WTC11 (cell line): ENCODE results near the gene SNX1. TPM values are rescaled to one million over a fixed set of nuclear protein-coding genes. Genes with fewer than 3 reads are reported as not detected.

Source experiments
- ATAC-seq: fragments of 200-7000 bp; cut with Tn5 transposase; 2 replicates; pipeline ENCODE4 v1.10.0; 2021; ENCODE audit warnings: mild to moderate bottlenecking, moderate library complexity
- CTCF ChIA-PET: fragments of 300-600 bp; sonication (Branson Sonifier 250); formaldehyde crosslinking; loops from one replicate; lab custom pipeline; 2021; ENCODE audit warnings: antibody characterized with exemption; lab: Charles Lee
- POLR2A ChIA-PET: fragments of 350-600 bp; sonication (Branson Sonifier 250); formaldehyde crosslinking; loops from one replicate; lab custom pipeline; 2021; ENCODE audit warnings: antibody characterized with exemption; lab: Charles Lee
- DNase-seq: peaks from one replicate; pipeline ENCODE4 v3.0.0; 2021; ENCODE audit warnings: low spot score
- H3K27ac Mint-ChIP-seq: 2 replicates; pipeline ENCODE4 v1.8.0; 2021; ENCODE audit warnings: mixed read lengths
- H3K27me3 Mint-ChIP-seq: 2 replicates; pipeline ENCODE4 v1.8.0; 2021; ENCODE audit warnings: low read depth, mild to moderate bottlenecking, moderate library complexity, mixed read lengths
- H3K36me3 Mint-ChIP-seq: 2 replicates; pipeline ENCODE4 v1.8.0; 2021; ENCODE audit warnings: mixed read lengths
- H3K4me1 Mint-ChIP-seq: 2 replicates; pipeline ENCODE4 v1.8.0; 2022; ENCODE audit warnings: mixed read lengths
- H3K4me3 Mint-ChIP-seq: 2 replicates; pipeline ENCODE4 v1.8.0; 2021; ENCODE audit warnings: mild to moderate bottlenecking, moderate library complexity, mixed read lengths
- H3K9me3 Mint-ChIP-seq: 2 replicates; pipeline ENCODE4 v1.8.0; 2021; ENCODE audit warnings: mixed read lengths
- AR ChIP-seq: fragments of 250-450 bp; sonication (Bioruptor Pico); IDR thresholded peaks from 2 replicates; pipeline ENCODE4 v1.9.0; 2021; ENCODE audit warnings: mild to moderate bottlenecking
- ELF4 ChIP-seq: sonication (generic); formaldehyde crosslinking; IDR thresholded peaks from 2 replicates; pipeline ENCODE4 v1.8.1; 2022; ENCODE audit warnings: low read depth, mild to moderate bottlenecking, moderate library complexity, missing genetic modification reagents
- EMX1 ChIP-seq: fragments of 250-450 bp; sonication (Bioruptor Pico); IDR thresholded peaks from 2 replicates; pipeline ENCODE4 v1.8.0; 2021; ENCODE audit warnings: mild to moderate bottlenecking
- ESRRA ChIP-seq: sonication (generic); formaldehyde crosslinking; IDR thresholded peaks from 2 replicates; pipeline ENCODE4 v1.8.1; 2022; ENCODE audit warnings: mild to moderate bottlenecking, missing genetic modification reagents, borderline replicate concordance
- ETV6 ChIP-seq: sonication (generic); formaldehyde crosslinking; IDR thresholded peaks from 2 replicates; pipeline ENCODE4 v1.8.1; 2022; ENCODE audit warnings: mild to moderate bottlenecking, missing genetic modification reagents
- FOXP1 ChIP-seq: sonication (generic); formaldehyde crosslinking; IDR thresholded peaks from 2 replicates; pipeline ENCODE4 v1.8.0; 2022; ENCODE audit warnings: missing genetic modification reagents, mild to moderate bottlenecking, moderate library complexity, borderline replicate concordance
- HMGA2 ChIP-seq: fragments of 250-450 bp; sonication (Bioruptor Pico); IDR thresholded peaks from 2 replicates; pipeline ENCODE4 v1.4.0; 2021; ENCODE audit warnings: mild to moderate bottlenecking, moderate library complexity
- MXD4 ChIP-seq: fragments of 250-450 bp; sonication (Bioruptor Pico); IDR thresholded peaks from 2 replicates; pipeline ENCODE4 v1.8.0; 2021; ENCODE audit warnings: mild to moderate bottlenecking, moderate library complexity, borderline replicate concordance
- NFYB ChIP-seq: sonication (generic); formaldehyde crosslinking; conservative IDR thresholded peaks from 2 replicates; pipeline ENCODE4 v1.8.0; 2022; ENCODE audit warnings: low read depth, missing genetic modification reagents
- NR3C1 ChIP-seq: sonication (generic); formaldehyde crosslinking; conservative IDR thresholded peaks from 2 replicates; pipeline ENCODE4 v1.8.1; 2023; ENCODE audit warnings: low read depth, mild to moderate bottlenecking, missing genetic modification reagents
- SMAD3 ChIP-seq: sonication (generic); formaldehyde crosslinking; IDR thresholded peaks from 2 replicates; pipeline ENCODE4 v1.8.0; 2022; ENCODE audit warnings: missing genetic modification reagents, mild to moderate bottlenecking, borderline replicate concordance
- SP1 ChIP-seq: sonication (generic); formaldehyde crosslinking; conservative IDR thresholded peaks from 2 replicates; pipeline ENCODE4 v1.8.1; 2022; ENCODE audit warnings: missing genetic modification reagents
- TEAD4 ChIP-seq: sonication (generic); formaldehyde crosslinking; IDR thresholded peaks from 2 replicates; pipeline ENCODE4 v1.8.0; 2022; ENCODE audit warnings: mild to moderate bottlenecking, missing genetic modification reagents
- ZNF219 ChIP-seq: sonication (generic); formaldehyde crosslinking; IDR thresholded peaks from 2 replicates; pipeline ENCODE4 v1.8.0; 2023; ENCODE audit warnings: missing genetic modification reagents, mild to moderate bottlenecking, borderline replicate concordance
- ZNF396 ChIP-seq: fragments of 250-450 bp; sonication (Bioruptor Pico); IDR thresholded peaks from 2 replicates; pipeline ENCODE4 v1.8.0; 2021; ENCODE audit warnings: mild to moderate bottlenecking, moderate library complexity, borderline replicate concordance
- total RNA-seq: library from RNA; stranded (reverse); gene quantifications from 3 replicates; pipeline ENCODE4 v1.2.3, GENCODE V29; 2021
- TF ChIP-seq, protein P1 (sequence below): fragments of 250-450 bp; sonication (Bioruptor Pico); IDR thresholded peaks from 2 replicates; pipeline ENCODE4 v1.9.0; 2021; ENCODE audit warnings: mild to moderate bottlenecking, borderline replicate concordance
- TF ChIP-seq, protein P2 (sequence below): sonication (generic); formaldehyde crosslinking; IDR thresholded peaks from 2 replicates; pipeline ENCODE4 v1.8.1; 2022; ENCODE audit warnings: low read depth, mild to moderate bottlenecking, moderate library complexity, missing genetic modification reagents, borderline replicate concordance
- TF ChIP-seq, protein P3 (sequence below): fragments of 250-450 bp; sonication (Bioruptor Pico); IDR thresholded peaks from 2 replicates; pipeline ENCODE4 v2.1.2; 2022; ENCODE audit warnings: mild to moderate bottlenecking, moderate library complexity

SNX1 gene
- total RNA-seq, 1 experiment from 2014 or later, result 65.7 TPM

DNA sequence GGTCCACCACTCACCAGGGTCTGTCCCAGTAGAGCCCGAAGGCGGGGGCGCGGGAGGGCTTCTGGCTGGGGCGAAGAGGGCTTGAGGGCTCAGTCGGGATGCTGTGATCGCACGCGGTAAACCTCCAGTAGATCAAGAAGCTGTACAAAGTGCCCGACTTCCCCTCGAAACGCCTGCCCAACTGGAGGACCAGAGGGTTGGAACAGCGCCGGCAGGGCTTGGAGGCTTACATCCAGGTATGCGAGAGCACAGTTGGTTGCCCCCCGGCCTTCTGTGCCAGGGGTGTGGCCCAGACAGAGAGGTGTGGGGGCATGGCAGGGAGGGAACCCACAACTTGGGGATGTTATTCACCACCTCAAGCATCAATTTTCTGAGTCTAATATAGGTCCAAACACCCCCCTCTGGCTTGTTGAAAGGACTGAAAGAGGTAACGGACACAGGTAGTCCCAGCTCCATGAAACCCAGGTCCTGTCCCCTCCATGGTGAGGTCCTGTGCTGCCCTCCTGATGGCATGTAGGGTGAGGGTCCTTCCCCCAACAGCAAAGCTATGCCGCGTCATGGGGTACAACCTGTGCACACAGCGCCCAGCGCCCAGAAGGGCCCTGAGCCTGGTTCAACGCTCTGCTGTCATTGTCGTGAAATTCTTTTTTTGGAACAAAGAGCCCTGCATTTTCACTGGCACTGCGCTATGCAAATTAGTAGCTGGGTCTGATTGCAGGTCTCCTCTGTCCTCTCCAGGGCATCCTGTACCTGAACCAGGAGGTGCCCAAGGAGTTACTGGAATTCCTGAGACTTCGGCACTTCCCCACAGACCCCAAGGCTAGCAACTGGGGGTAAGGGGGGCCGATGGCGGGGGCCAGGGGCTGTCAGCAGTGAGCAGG, 57.0 kb downstream of the SNX1 start:
- Mint-ChIP-seq H3K9me3 (no peaks in the 10 kb centered on the region), H3K36me3 (peaks cover 27% of the 10 kb centered on the region), H3K27ac (no peak overlapping the region), H3K27me3 (peaks cover 32% of the 10 kb centered on the region), H3K4me3 (peak overlapping the region; percentile 75), H3K4me1 (peaks cover 19% of the 10 kb centered on the region)
- TF ChIP-seq ELF4, result no peak
- TF ChIP-seq FOXP1 (CRISPR knock-in tag), result no peak
- TF ChIP-seq EMX1 (CRISPR knock-in tag), result no peak
- TF ChIP-seq, protein P1, sequence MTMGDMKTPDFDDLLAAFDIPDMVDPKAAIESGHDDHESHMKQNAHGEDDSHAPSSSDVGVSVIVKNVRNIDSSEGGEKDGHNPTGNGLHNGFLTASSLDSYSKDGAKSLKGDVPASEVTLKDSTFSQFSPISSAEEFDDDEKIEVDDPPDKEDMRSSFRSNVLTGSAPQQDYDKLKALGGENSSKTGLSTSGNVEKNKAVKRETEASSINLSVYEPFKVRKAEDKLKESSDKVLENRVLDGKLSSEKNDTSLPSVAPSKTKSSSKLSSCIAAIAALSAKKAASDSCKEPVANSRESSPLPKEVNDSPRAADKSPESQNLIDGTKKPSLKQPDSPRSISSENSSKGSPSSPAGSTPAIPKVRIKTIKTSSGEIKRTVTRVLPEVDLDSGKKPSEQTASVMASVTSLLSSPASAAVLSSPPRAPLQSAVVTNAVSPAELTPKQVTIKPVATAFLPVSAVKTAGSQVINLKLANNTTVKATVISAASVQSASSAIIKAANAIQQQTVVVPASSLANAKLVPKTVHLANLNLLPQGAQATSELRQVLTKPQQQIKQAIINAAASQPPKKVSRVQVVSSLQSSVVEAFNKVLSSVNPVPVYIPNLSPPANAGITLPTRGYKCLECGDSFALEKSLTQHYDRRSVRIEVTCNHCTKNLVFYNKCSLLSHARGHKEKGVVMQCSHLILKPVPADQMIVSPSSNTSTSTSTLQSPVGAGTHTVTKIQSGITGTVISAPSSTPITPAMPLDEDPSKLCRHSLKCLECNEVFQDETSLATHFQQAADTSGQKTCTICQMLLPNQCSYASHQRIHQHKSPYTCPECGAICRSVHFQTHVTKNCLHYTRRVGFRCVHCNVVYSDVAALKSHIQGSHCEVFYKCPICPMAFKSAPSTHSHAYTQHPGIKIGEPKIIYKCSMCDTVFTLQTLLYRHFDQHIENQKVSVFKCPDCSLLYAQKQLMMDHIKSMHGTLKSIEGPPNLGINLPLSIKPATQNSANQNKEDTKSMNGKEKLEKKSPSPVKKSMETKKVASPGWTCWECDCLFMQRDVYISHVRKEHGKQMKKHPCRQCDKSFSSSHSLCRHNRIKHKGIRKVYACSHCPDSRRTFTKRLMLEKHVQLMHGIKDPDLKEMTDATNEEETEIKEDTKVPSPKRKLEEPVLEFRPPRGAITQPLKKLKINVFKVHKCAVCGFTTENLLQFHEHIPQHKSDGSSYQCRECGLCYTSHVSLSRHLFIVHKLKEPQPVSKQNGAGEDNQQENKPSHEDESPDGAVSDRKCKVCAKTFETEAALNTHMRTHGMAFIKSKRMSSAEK (CRISPR knock-in tag), result peak; percentile 54; the same call in 1 of the 2 replicates
- no peak for TF ChIP-seq NR3C1 (CRISPR knock-in tag)
- no peak for TF ChIP-seq SP1 (CRISPR knock-in tag)
- TF ChIP-seq SMAD3 (CRISPR knock-in tag), result peak; percentile 48; the same call in 1 of the 2 replicates
- TF ChIP-seq ZNF219 (CRISPR knock-in tag), result no peak
- TF ChIP-seq NFYB (CRISPR knock-in tag), result no peak
- ATAC-seq (peak; percentile 1), DNase-seq (no peak)
- ChIA-PET CTCF (interaction anchor here (0.5 to 2.7 kb wide), 47 partner anchors 9 to 600 kb away, joined by 3 to 45 read pairs (median 4); partner anchors contain the start of genes CIAO2A, CSNK1G1, DAPK2 and PPIB), POLR2A (interaction anchor here (0.6 to 1.6 kb wide), 3 partner anchors 10 to 59 kb away, joined by 3 to 9 read pairs (median 3); partner anchors contain the start of genes CIAO2A and PPIB)

DNA sequence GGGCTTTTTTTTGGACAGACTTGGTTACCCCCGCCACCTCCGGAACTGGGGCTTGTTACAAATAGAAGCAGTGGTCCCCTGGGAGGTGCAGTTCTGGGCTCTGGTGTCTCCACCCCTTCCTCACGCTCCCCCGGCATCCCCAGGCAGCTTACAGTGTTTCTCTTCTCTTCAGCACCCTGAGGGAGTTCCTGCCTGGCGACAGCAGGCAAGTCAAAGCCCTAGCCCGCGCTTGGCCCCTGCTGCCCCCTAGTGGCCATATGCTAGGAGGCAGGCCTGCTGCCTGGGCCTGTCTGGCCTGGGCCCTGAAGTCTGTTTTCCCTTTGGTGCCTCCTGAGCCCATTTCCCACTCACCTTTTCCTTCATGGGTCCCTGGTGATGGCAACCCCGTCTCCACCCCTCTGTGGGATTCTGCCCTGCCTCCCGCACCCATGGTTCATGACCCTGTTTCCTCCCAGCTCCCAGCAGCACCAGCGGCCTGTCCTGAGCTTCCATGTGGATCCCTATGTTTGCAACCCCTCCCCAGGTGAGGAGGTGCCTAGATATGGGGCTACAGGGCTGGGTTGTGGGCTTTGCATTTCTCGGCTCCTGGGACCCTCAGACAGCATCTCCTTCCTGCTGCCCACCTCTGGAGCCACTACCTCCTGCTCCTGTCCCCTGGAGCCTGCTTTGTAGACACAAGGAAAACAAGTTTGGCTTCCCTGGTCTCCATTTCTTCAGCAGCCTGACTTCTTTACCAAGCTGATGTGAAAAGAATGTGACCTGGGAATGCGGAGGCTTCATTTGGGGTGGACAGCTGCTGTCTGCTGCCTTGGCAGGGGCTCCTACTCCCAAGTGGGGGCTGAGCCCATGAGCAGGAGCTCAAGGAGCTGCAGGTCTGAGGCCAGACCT, 57.9 kb downstream of the SNX1 start:
- peak; percentile 69 for ATAC-seq
- Mint-ChIP-seq H3K4me1 (peaks cover 19% of the 10 kb centered on the region), H3K27ac (no peak overlapping the region), H3K4me3 (peak overlapping the region; percentile 75), H3K36me3 (peaks cover 37% of the 10 kb centered on the region), H3K27me3 (peaks cover 32% of the 10 kb centered on the region), H3K9me3 (no peaks in the 10 kb centered on the region)
- peak; percentile 96 for DNase-seq
- POLR2A ChIA-PET, result interaction anchor here (0.5 to 1.6 kb wide), 5 partner anchors 9 to 580 kb away, joined by 3 to 9 read pairs (median 3); partner anchors contain the start of genes CIAO2A and PPIB
- CTCF ChIA-PET, result interaction anchor here (0.5 to 2.7 kb wide), 48 partner anchors 9 to 601 kb away, joined by 3 to 45 read pairs (median 4); partner anchors contain the start of genes CIAO2A, CSNK1G1, DAPK2 and PPIB
- no peak for TF ChIP-seq ESRRA (CRISPR knock-in tag)
- no peak for TF ChIP-seq ZNF396 (CRISPR knock-in tag)
- TF ChIP-seq MXD4 (CRISPR knock-in tag), result no peak
- TF ChIP-seq, protein P2, sequence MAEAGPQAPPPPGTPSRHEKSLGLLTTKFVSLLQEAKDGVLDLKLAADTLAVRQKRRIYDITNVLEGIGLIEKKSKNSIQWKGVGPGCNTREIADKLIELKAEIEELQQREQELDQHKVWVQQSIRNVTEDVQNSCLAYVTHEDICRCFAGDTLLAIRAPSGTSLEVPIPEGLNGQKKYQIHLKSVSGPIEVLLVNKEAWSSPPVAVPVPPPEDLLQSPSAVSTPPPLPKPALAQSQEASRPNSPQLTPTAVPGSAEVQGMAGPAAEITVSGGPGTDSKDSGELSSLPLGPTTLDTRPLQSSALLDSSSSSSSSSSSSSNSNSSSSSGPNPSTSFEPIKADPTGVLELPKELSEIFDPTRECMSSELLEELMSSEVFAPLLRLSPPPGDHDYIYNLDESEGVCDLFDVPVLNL (CRISPR knock-in tag), result no peak
- TF ChIP-seq, protein P3, sequence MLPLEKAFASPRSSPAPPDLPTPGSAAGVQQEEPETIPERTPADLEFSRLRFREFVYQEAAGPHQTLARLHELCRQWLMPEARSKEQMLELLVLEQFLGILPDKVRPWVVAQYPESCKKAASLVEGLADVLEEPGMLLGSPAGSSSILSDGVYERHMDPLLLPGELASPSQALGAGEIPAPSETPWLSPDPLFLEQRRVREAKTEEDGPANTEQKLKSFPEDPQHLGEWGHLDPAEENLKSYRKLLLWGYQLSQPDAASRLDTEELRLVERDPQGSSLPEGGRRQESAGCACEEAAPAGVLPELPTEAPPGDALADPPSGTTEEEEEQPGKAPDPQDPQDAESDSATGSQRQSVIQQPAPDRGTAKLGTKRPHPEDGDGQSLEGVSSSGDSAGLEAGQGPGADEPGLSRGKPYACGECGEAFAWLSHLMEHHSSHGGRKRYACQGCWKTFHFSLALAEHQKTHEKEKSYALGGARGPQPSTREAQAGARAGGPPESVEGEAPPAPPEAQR (CRISPR knock-in tag), result no peak
- peak; percentile 56; the same call in 1 of the 2 replicates for TF ChIP-seq ETV6 (CRISPR knock-in tag)
- no peak for TF ChIP-seq TEAD4
- no peak for TF ChIP-seq HMGA2
- peak; percentile 32; the same call in 1 of the 2 replicates for TF ChIP-seq AR (CRISPR knock-in tag)
- peak; percentile 24; the same call in 1 of the 2 replicates for TF ChIP-seq EMX1 (CRISPR knock-in tag)
